Keratinocyte (primary cell): Measurements from ENCODE around the gene ABCD2. TPM values are rescaled to one million over a fixed set of nuclear protein-coding genes. Genes with fewer than 3 reads are reported as not detected.

Source experiments
- DNase-seq: peaks from one replicate; pipeline ENCODE4 v3.0.0-alpha.2; 2011; ENCODE audit warnings: low read depth, missing footprints, low spot score
- FAIRE-seq: peaks from 2 replicates; lab custom pipeline; 2011; peaks lifted over from hg19 to GRCh38; lab: Jason Lieb, UNC
- H2AFZ ChIP-seq: 2 replicates; pipeline ENCODE4 v1.6.0; 2012; ENCODE audit warnings: low read length, control low read depth, inconsistent platforms; ENCODE audit not compliant: control insufficient read depth
- H3K27ac ChIP-seq: 2 replicates; pipeline ENCODE4 v1.5.1; 2011; ENCODE audit warnings: low read length; ENCODE audit not compliant: control insufficient read depth, insufficient read depth
- H3K27me3 ChIP-seq: 3 replicates; pipeline ENCODE4 v1.6.0; 2011; ENCODE audit warnings: low read length; ENCODE audit not compliant: control insufficient read depth, insufficient read depth; ENCODE audit errors: extremely low read depth
- H3K36me3 ChIP-seq, 2 experiments: 2 replicates in 1 of 2; 3 replicates in 1 of 2; pipeline ENCODE4 v1.5.1; 2011; ENCODE audit warnings: low read length in 2 of 2, mild to moderate bottlenecking in 1 of 2; ENCODE audit not compliant: control insufficient read depth in 2 of 2, insufficient read depth in 2 of 2; ENCODE audit errors: extremely low read depth in 1 of 2
- H3K4me1 ChIP-seq: 3 replicates; pipeline ENCODE4 v1.5.1; 2011; ENCODE audit warnings: low read length; ENCODE audit not compliant: control insufficient read depth, insufficient read depth; ENCODE audit errors: extremely low read depth
- H3K4me2 ChIP-seq: 3 replicates; pipeline ENCODE4 v1.6.0; 2011; ENCODE audit warnings: low read depth, low read length; ENCODE audit not compliant: control insufficient read depth, insufficient read depth; ENCODE audit errors: extremely low read depth
- H3K4me3 ChIP-seq, 3 experiments: fragments of 200-600 bp in 1 of 3; sonication (generic) in 1 of 3; 2 replicates in 2 of 3; 3 replicates in 1 of 3; pipeline ENCODE4 v1.5.1; 2011 to 2016; ENCODE audit warnings: low read length in 3 of 3, mild to moderate bottlenecking in 3 of 3, control low read depth in 2 of 3, inconsistent platforms in 1 of 3, low read depth in 1 of 3, mixed read lengths in 1 of 3, mixed run types in 1 of 3, moderate library complexity in 1 of 3; ENCODE audit not compliant: control insufficient read depth in 2 of 3, insufficient read depth in 2 of 3; ENCODE audit errors: extremely low read depth in 1 of 3
- H3K79me2 ChIP-seq: 2 replicates; pipeline ENCODE4 v1.6.0; 2012; ENCODE audit warnings: low read length; ENCODE audit not compliant: control insufficient read depth, insufficient read depth
- H3K9ac ChIP-seq: 3 replicates; pipeline ENCODE4 v1.6.0; 2011; ENCODE audit warnings: low read length; ENCODE audit not compliant: control insufficient read depth, insufficient read depth; ENCODE audit errors: extremely low read depth
- H3K9me1 ChIP-seq: 3 replicates; pipeline ENCODE4 v1.6.0; 2011; ENCODE audit warnings: low read length; ENCODE audit not compliant: control insufficient read depth, insufficient read depth; ENCODE audit errors: extremely low read depth
- H3K9me3 ChIP-seq: 2 replicates; pipeline ENCODE4 v1.5.1; 2012; ENCODE audit warnings: low read depth, low read length; ENCODE audit not compliant: control insufficient read depth
- H4K20me1 ChIP-seq: 3 replicates; pipeline ENCODE4 v1.6.0; 2011; ENCODE audit warnings: low read length; ENCODE audit not compliant: control insufficient read depth, insufficient read depth; ENCODE audit errors: extremely low read depth
- CTCF ChIP-seq, 3 experiments: IDR thresholded peaks in 1 of 3; conservative IDR thresholded peaks in 1 of 3; optimal IDR thresholded peaks in 1 of 3; 2 replicates in 2 of 3; 3 replicates in 1 of 3; pipeline versions ENCODE3 to v1.5.1; 2011; ENCODE audit warnings: low read length in 3 of 3, mild to moderate bottlenecking in 3 of 3, moderate library complexity in 2 of 3, control low read depth in 1 of 3, inconsistent platforms in 1 of 3; ENCODE audit not compliant: insufficient read depth in 2 of 3; ENCODE audit errors: extremely low read depth in 1 of 3
- EZH2 ChIP-seq: IDR thresholded peaks from one replicate; pipeline ENCODE4 v1.6.1; 2012; ENCODE audit warnings: inconsistent platforms, mild to moderate bottlenecking, low read length, moderate library complexity
- dilution Hi-C: fragments of 300-500 bp; cut with MboI; formaldehyde crosslinking; loops from one replicate; pipeline ENCODE4 v1.7.0; 2020; ENCODE audit warnings: low sequenced_read_pairs; ENCODE audit not compliant: extremely low pct_ligation_motif_present
- polyA plus RNA-seq, 5 experiments: library from polyadenylated mRNA; depleted of rRNA in 3 of 5; stranded (reverse) in 3 of 5; stranded (forward) in 1 of 5; unstranded in 1 of 5; fragments of >200 nt; gene quantifications; 1 replicate in 1 of 5; 2 replicates in 3 of 5; 3 replicates in 1 of 5; pipeline versions ENCODE4 v1.2.1 to v1.2.3, GENCODE V29; 2011 to 2012; ENCODE audit warnings: missing spikeins in 2 of 5, low read depth in 1 of 5, low replicate concordance in 1 of 5

ABCD2 gene
- polyA plus RNA-seq, 1 donor (not counting 4 experiments of a cell fraction or from before 2014, with no cell fraction given): 0.03 TPM

GRCh38 chr12:39510001-39510400, 109.6 kb downstream of the ABCD2 start:
- TF ChIP-seq EZH2 (no peak), CTCF (optimal IDR thresholded peaks at IDR 0.05 in 1 of 3, IDR thresholded peaks at IDR 0.05 in 1 of 3, conservative IDR thresholded peaks at IDR 0.05 in 1 of 3; ENCODE audit: extremely low read depth in 1 of 3, insufficient read depth in 2 of 3, low read length in 3 of 3) (no peak)
- Histone ChIP-seq H2AFZ (no peak overlapping the region), H3K27me3 (no peaks in the 10 kb centered on the region), H3K27ac (no peak overlapping the region), H3K36me3 (no peaks in the 10 kb centered on the region), H4K20me1 (no peaks in the 10 kb centered on the region), H3K9me3 (no peaks in the 10 kb centered on the region), H3K9ac (no peak overlapping the region), H3K9me1 (no peaks in the 10 kb centered on the region), H3K4me3 (no peak overlapping the region), H3K79me2 (no peaks in the 10 kb centered on the region), H3K4me2 (no peak overlapping the region), H3K4me1 (no peaks in the 10 kb centered on the region)
- dilution Hi-C loops: no loop called here
- DNase-seq (no peak), FAIRE-seq (no peak)

GRCh38 chr12:39505554-39505953, 114.0 kb downstream of the ABCD2 start:
- no peak for DNase-seq
- Histone ChIP-seq H3K36me3 (no peaks in the 10 kb centered on the region), H4K20me1 (no peaks in the 10 kb centered on the region), H2AFZ (no peak overlapping the region), H3K9me1 (no peaks in the 10 kb centered on the region), H3K27ac (no peak overlapping the region), H3K4me3 (no peak overlapping the region), H3K4me2 (no peak overlapping the region), H3K27me3 (no peaks in the 10 kb centered on the region), H3K9ac (no peak overlapping the region), H3K4me1 (peaks cover 20% of the 10 kb centered on the region), H3K79me2 (no peaks in the 10 kb centered on the region), H3K9me3 (no peaks in the 10 kb centered on the region)
- TF ChIP-seq CTCF (optimal IDR thresholded peaks at IDR 0.05 in 1 of 3, IDR thresholded peaks at IDR 0.05 in 1 of 3, conservative IDR thresholded peaks at IDR 0.05 in 1 of 3; ENCODE audit: extremely low read depth in 1 of 3, insufficient read depth in 2 of 3, low read length in 3 of 3) (no peak), EZH2 (no peak)
- dilution Hi-C loops: no loop called here
- no peak for FAIRE-seq
